NAMALWA (cell line): Measurements from ENCODE around the gene LINGO3.

Source experiments
- DNase-seq: peaks from one replicate; pipeline ENCODE4 v3.0.0-alpha.2; 2015; ENCODE audit warnings: low spot score

Gene LINGO3

GRCh38 chr19:2326699-2327360, 18.9 kb upstream of the LINGO3 start:
- no peak for DNase-seq

GRCh38 chr19:2325281-2326046, 17.5 kb upstream of the LINGO3 start:
- no peak for DNase-seq

GRCh38 chr19:2324220-2324948, 16.4 kb upstream of the LINGO3 start:
- DNase-seq = no peak

GRCh38 chr19:2323707-2324106, 15.8 kb upstream of the LINGO3 start:
- DNase-seq = no peak

- DNase-seq = no peak
Observed at GRCh38 chr19:2321565-2322283, 13.8 kb upstream of the LINGO3 start.

- DNase-seq = no peak
Observed at GRCh38 chr19:2320939-2321338, 13.0 kb upstream of the LINGO3 start.

- no peak for DNase-seq
Observed at GRCh38 chr19:2320049-2320448, 12.1 kb upstream of the LINGO3 start.

GRCh38 chr19:2319551-2319950, 11.6 kb upstream of the LINGO3 start:
- no peak for DNase-seq

GRCh38 chr19:2318923-2319322, 11.0 kb upstream of the LINGO3 start:
- no peak for DNase-seq

- DNase-seq = no peak
Observed at GRCh38 chr19:2317756-2318155, 9.8 kb upstream of the LINGO3 start.

- no peak for DNase-seq
Observed at GRCh38 chr19:2317300-2317699, 9.3 kb upstream of the LINGO3 start.

- DNase-seq = no peak
Observed at GRCh38 chr19:2315818-2316353, 7.9 kb upstream of the LINGO3 start.

GRCh38 chr19:2315121-2315817, 7.3 kb upstream of the LINGO3 start:
- no peak for DNase-seq

- DNase-seq = no peak
Observed at GRCh38 chr19:2312820-2313501, 5.0 kb upstream of the LINGO3 start.

- no peak for DNase-seq
Observed at GRCh38 chr19:2311093-2311492, 3.1 kb upstream of the LINGO3 start.

- no peak for DNase-seq
Observed at GRCh38 chr19:2309734-2310362, 1.9 kb upstream of the LINGO3 start.

- DNase-seq = no peak
Observed at GRCh38 chr19:2307518-2308012, 389 bp downstream of the LINGO3 start.

- DNase-seq = no peak
Observed at GRCh38 chr19:2306971-2307370, 983 bp downstream of the LINGO3 start.

- no peak for DNase-seq
Observed at GRCh38 chr19:2306281-2306806, 1.6 kb downstream of the LINGO3 start.
